GM12874 (cell line): ENCODE data around the gene ADGRA3.

Source experiments
- TF ChIP-seq, protein P1 (sequence below): IDR thresholded peaks from 2 replicates; pipeline ENCODE4 v1.5.1; 2011; ENCODE audit warnings: low read depth, mild to moderate bottlenecking, control low read depth, low read length, moderate library complexity; ENCODE audit not compliant: insufficient read depth

ADGRA3 gene

GRCh38 chr4:22537864-22538263, 22.0 kb upstream of the ADGRA3 start:
- TF ChIP-seq, protein P1, sequence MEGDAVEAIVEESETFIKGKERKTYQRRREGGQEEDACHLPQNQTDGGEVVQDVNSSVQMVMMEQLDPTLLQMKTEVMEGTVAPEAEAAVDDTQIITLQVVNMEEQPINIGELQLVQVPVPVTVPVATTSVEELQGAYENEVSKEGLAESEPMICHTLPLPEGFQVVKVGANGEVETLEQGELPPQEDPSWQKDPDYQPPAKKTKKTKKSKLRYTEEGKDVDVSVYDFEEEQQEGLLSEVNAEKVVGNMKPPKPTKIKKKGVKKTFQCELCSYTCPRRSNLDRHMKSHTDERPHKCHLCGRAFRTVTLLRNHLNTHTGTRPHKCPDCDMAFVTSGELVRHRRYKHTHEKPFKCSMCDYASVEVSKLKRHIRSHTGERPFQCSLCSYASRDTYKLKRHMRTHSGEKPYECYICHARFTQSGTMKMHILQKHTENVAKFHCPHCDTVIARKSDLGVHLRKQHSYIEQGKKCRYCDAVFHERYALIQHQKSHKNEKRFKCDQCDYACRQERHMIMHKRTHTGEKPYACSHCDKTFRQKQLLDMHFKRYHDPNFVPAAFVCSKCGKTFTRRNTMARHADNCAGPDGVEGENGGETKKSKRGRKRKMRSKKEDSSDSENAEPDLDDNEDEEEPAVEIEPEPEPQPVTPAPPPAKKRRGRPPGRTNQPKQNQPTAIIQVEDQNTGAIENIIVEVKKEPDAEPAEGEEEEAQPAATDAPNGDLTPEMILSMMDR, result no peak

- TF ChIP-seq, protein P1, result no peak
Measured at GRCh38 chr4:22534374-22534773, 18.5 kb upstream of the ADGRA3 start.

DNA sequence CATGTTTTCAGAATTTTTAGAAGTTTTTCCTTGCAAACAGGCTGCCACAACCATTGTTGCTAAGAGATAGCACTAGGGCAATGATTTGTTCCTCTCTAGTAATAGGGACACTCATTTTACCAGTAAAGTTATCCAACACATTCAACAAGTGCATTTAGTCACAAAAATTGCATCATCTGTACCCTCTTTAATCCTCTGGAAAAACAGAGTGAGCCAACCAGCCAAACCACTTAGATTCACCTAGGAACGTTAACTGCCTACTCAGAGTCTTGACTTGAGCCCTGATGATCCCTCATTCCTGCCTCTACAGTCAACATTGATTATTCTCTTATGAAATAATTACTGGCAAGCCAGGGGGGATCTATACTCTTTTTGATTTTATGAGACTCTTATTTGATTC, 17.0 kb upstream of the ADGRA3 start:
- TF ChIP-seq, protein P1, result no peak

DNA sequence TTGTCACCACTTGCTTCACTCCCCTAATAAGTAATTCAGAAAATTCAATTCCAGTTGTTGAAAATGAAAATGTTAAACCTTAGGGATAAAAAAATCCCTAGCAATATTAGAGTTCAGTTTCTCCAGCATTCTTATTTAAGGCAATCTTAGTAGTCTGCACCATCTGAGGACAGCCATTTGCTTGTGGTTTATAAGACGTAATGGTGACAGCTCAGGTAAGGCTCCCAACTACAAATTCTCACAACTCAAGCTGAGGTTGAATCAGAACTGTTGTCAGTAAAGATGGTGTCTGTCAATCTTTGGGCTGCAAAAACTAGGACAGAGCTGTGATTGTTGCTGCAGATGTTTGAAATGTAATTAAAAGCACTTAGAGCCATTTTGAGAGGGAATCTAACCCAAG, 16.3 kb upstream of the ADGRA3 start:
- TF ChIP-seq, protein P1, result no peak

DNA sequence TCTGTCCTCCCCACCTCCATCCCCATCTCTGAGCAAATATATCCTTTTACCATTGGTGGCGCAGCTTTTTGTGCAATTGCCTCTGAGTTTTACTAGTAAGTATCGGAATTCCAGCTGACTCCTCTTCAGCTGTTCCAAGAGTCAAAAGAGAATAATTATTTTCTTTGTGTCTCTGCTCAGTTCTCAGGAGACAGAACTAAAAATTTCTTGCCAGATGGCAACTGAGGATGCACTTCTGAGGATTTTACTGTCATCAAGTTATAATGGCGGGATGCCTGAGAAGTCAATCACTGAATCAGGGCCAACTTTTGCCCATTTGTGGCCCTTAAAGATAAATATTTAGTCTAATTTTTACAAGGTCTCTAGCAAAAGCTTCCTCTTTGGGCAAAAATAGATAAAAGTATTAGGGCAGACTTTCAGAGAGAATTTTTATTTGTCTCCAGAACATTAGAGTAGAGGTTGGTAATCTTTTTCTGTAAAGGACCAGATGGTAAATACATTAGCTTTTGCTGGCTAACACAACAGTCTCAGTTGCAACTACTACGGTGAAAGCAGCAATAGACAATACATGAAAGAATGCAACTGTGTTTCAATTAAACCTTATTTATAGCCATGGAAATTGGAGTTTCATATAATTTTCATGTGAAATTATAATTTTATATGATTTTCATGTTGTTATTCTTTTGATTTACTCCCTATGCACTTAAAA, 15.6 kb upstream of the ADGRA3 start:
- TF ChIP-seq, protein P1, result no peak

DNA sequence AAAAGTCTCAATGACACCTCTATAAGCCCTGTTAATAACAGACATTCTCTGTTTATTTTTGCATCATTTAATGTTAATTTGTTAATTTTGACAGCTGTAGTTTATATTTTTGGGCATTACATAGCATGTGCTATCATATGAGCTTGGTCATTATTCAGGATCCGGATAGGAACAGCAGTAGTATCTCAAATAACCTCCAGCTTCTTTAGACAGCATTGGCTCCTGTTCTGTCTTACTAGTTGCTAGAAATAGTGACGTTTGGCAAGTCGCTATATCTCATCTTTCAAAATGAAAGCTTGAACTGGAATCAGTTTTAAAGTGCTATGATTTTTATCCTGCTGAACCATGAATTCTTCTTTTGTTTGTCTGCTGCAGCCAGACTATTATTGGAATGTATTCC, 9.0 kb upstream of the ADGRA3 start:
- TF ChIP-seq, protein P1, result no peak

- TF ChIP-seq, protein P1, result no peak
Measured at GRCh38 chr4:22522706-22523501, 7.0 kb upstream of the ADGRA3 start.
